ENCODE data around the gene SDF2L1. TPM values are rescaled to one million over a fixed set of nuclear protein-coding genes. Genes with fewer than 3 reads are reported as not detected.
A peak's percentile ranks its signal among the peaks of the same experiment; 100 is the strongest.

The SDF2L1 gene
- total and polyA plus RNA-seq, 9 of the 15 experiments (the other 6 are each of a cell fraction or from before 2014, with no cell fraction given) = 15.1 to 989 (median 124) TPM

- TF ChIP-seq NFE2L1 (tag; IDR thresholded peaks at IDR 0.05; ENCODE audit: borderline replicate concordance, low read depth) = no peak
- TF ChIP-seq TAL1 (IDR thresholded peaks at IDR 0.05) = no peak
- no peak for TF ChIP-seq ZNF280A (IDR thresholded peaks at IDR 0.05; ENCODE audit: low read depth, partially characterized antibody)
- TF ChIP-seq CTCF (IDR thresholded peaks at IDR 0.05 in 2 of 3, conservative IDR thresholded peaks at IDR 0.05 in 1 of 3; ENCODE audit: insufficient read depth in 2 of 3, low read depth in 1 of 3, low read length in 3 of 3) = peak in 2 of 3 experiments; percentile 52 to 60; a peak in 4 of 6 replicates
- TF ChIP-seq, protein P1, sequence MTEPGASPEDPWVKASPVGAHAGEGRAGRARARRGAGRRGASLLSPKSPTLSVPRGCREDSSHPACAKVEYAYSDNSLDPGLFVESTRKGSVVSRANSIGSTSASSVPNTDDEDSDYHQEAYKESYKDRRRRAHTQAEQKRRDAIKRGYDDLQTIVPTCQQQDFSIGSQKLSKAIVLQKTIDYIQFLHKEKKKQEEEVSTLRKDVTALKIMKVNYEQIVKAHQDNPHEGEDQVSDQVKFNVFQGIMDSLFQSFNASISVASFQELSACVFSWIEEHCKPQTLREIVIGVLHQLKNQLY (CRISPR knock-in tag; conservative IDR thresholded peaks at IDR 0.05) = peak in 1 of 2 experiments; percentile 18; a peak in 1 of 4 replicates
- TF ChIP-seq BHLHE40 (IDR thresholded peaks at IDR 0.05; ENCODE audit: low read length) = 0 out of 2 replicates have a peak, but pooled peaks have one; percentile 4
- no peak for TF ChIP-seq BDP1 (IDR thresholded peaks at IDR 0.05; ENCODE audit: insufficient read depth, insufficient read length)
- TF ChIP-seq, protein P2, sequence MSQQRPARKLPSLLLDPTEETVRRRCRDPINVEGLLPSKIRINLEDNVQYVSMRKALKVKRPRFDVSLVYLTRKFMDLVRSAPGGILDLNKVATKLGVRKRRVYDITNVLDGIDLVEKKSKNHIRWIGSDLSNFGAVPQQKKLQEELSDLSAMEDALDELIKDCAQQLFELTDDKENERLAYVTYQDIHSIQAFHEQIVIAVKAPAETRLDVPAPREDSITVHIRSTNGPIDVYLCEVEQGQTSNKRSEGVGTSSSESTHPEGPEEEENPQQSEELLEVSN (IDR thresholded peaks at IDR 0.05; ENCODE audit: borderline replicate concordance in 1 of 2, extremely low read depth in 1 of 2, insufficient read depth in 1 of 2, insufficient read length in 1 of 2, low read depth in 1 of 2, low read length in 1 of 2, poor library complexity in 1 of 2, severe bottlenecking in 1 of 2) = peak in 1 of 2 experiments; percentile 68
- no peak for TF ChIP-seq SETDB1 (IDR thresholded peaks at IDR 0.05; ENCODE audit: low read length)
- TF ChIP-seq KLF13 (tag; IDR thresholded peaks at IDR 0.05; ENCODE audit: borderline replicate concordance, low read depth) = 0 out of 2 replicates have a peak, but pooled peaks have one; percentile 17
- TF ChIP-seq RREB1 (CRISPR knock-in tag; IDR thresholded peaks at IDR 0.05) = no peak
Measured at GRCh38 chr22:21652547-21653545, 10.7 kb downstream of the SDF2L1 start (continued).
